Caco-2 (cell line): ENCODE data around the gene SH2D6. TPM values are rescaled to one million over a fixed set of nuclear protein-coding genes. Genes with fewer than 3 reads are reported as not detected.

Experiments used
- BruUV-seq: library from RNA; stranded (reverse); fragments of 400-500 nt; replicated peaks from 2 replicates; lab custom pipeline; 2021; lab: Mats Ljungman, UMichigan
- CTCF ChIA-PET: fragments of 300-600 bp; sonication (Branson Sonifier 250); formaldehyde crosslinking; loops from one replicate; lab custom pipeline; 2022; ENCODE audit warnings: antibody characterized with exemption; lab: Charles Lee
- POLR2A ChIA-PET: fragments of 300-600 bp; sonication (Branson Sonifier 250); formaldehyde crosslinking; loops from one replicate; lab custom pipeline; 2022; ENCODE audit warnings: antibody characterized with exemption; lab: Charles Lee
- DNase-seq, 2 experiments: peaks; one replicate each; pipeline versions ENCODE4 v3.0.0 to v3.0.0-alpha.2; 2020 to 2022
- H3K27me3 ChIP-seq: replicated peaks from 2 replicates; pipeline ENCODE4 v1.6.0; 2011; ENCODE audit warnings: low read length; ENCODE audit not compliant: control insufficient read depth, insufficient read depth
- H3K36me3 ChIP-seq: 2 replicates; pipeline ENCODE4 v1.5.1; 2011; ENCODE audit warnings: low read length; ENCODE audit not compliant: control insufficient read depth, insufficient read depth
- H3K4me1 ChIP-seq: fragments of 250-450 bp; sonication (Bioruptor Pico); 2 replicates; pipeline ENCODE4 v1.5.1; 2020; ENCODE audit warnings: mild to moderate bottlenecking
- H3K4me3 ChIP-seq: 2 replicates; pipeline ENCODE4 v1.5.1; 2011; ENCODE audit warnings: low read depth, mild to moderate bottlenecking, control low read depth, low read length
- H3K9me3 ChIP-seq: fragments of 250-450 bp; sonication (Bioruptor Pico); 2 replicates; pipeline ENCODE4 v1.5.1; 2020; ENCODE audit warnings: mild to moderate bottlenecking, moderate library complexity
- H3K27ac Mint-ChIP-seq: one replicate; pipeline ENCODE4 v1.8.0; 2022; ENCODE audit warnings: mixed read lengths; ENCODE audit not compliant: unreplicated experiment
- H3K27me3 Mint-ChIP-seq: one replicate; pipeline ENCODE4 v1.8.0; 2022; ENCODE audit warnings: mixed read lengths; ENCODE audit not compliant: insufficient read depth, unreplicated experiment
- H3K36me3 Mint-ChIP-seq: one replicate; pipeline ENCODE4 v1.8.0; 2022; ENCODE audit warnings: mild to moderate bottlenecking, mixed read lengths; ENCODE audit not compliant: insufficient read depth, unreplicated experiment
- H3K4me1 Mint-ChIP-seq: one replicate; pipeline ENCODE4 v1.8.0; 2022; ENCODE audit warnings: low read depth, mixed read lengths; ENCODE audit not compliant: unreplicated experiment
- H3K4me3 Mint-ChIP-seq: one replicate; pipeline ENCODE4 v1.8.0; 2022; ENCODE audit warnings: mild to moderate bottlenecking, moderate library complexity, mixed read lengths; ENCODE audit not compliant: unreplicated experiment
- H3K9me3 Mint-ChIP-seq: one replicate; pipeline ENCODE4 v1.8.0; 2022; ENCODE audit warnings: mixed read lengths; ENCODE audit not compliant: unreplicated experiment
- CTCF ChIP-seq, 2 experiments: fragments of 200-600 bp in 1 of 2; IDR thresholded peaks; 1 replicate in 1 of 2; 2 replicates in 1 of 2; pipeline versions ENCODE4 v1.5.1 to v1.8.0; 2011 to 2022; ENCODE audit warnings: antibody characterized with exemption in 1 of 2, control low read depth in 1 of 2, inconsistent platforms in 1 of 2, low read depth in 1 of 2, low read length in 1 of 2, mild to moderate bottlenecking in 1 of 2, moderate library complexity in 1 of 2; ENCODE audit not compliant: insufficient read depth in 1 of 2, severe bottlenecking in 1 of 2, unreplicated experiment in 1 of 2
- intact Hi-C: fragments of 100-400 bp; cut with micrococcal nuclease; formaldehyde crosslinking; loops from one replicate; pipeline ENCODE4 v1.10.0; 2022; ENCODE audit not compliant: unreplicated experiment
- total RNA-seq: library from RNA; stranded (reverse); gene quantifications from 2 replicates; pipeline ENCODE4 v1.2.3, GENCODE V29; 2022

The SH2D6 gene
- total RNA-seq, 1 experiment from 2014 or later: 0.88 TPM

- ChIA-PET CTCF (no interaction called here), POLR2A (no interaction called here)
- Histone ChIP-seq H3K27me3 (no peaks in the 10 kb centered on the region), H3K4me3 (no peak overlapping the region), H3K9me3 (no peaks in the 10 kb centered on the region), H3K36me3 (no peaks in the 10 kb centered on the region), H3K4me1 (no peaks in the 10 kb centered on the region)
- intact Hi-C loops: no loop called here
- H3K4me3 Mint-ChIP-seq: no peak overlapping the region
- no peaks in the 10 kb centered on the region for H3K9me3 Mint-ChIP-seq
- H3K27ac Mint-ChIP-seq: no peak overlapping the region
- no peaks in the 10 kb centered on the region for H3K36me3 Mint-ChIP-seq
- no peaks in the 10 kb centered on the region for H3K4me1 Mint-ChIP-seq
- no TSS peak for BruUV-seq
- TF ChIP-seq CTCF (IDR thresholded peaks at IDR 0.05; ENCODE audit: insufficient read depth in 1 of 2, low read depth in 1 of 2, low read length in 1 of 2, severe bottlenecking in 1 of 2, unreplicated experiment in 1 of 2): no peak
- DNase-seq: no peak
- H3K27me3 Mint-ChIP-seq: no peaks in the 10 kb centered on the region
These were observed 30.7 kb downstream of the SH2D6 start for GRCh38 chr2:85449214-85449588.

- POLR2A ChIA-PET: no interaction called here
- Mint-ChIP-seq H3K27me3 (no peaks in the 10 kb centered on the region), H3K4me1 (peaks cover 15% of the 10 kb centered on the region), H3K4me3 (no peak overlapping the region), H3K36me3 (no peaks in the 10 kb centered on the region), H3K9me3 (no peaks in the 10 kb centered on the region), H3K27ac (no peak overlapping the region)
- no peak for DNase-seq
- H3K27me3 ChIP-seq: no peaks in the 10 kb centered on the region
- TF ChIP-seq CTCF (IDR thresholded peaks at IDR 0.05; ENCODE audit: insufficient read depth in 1 of 2, low read depth in 1 of 2, low read length in 1 of 2, severe bottlenecking in 1 of 2, unreplicated experiment in 1 of 2): no peak
- intact Hi-C loops: no loop called here
- no peaks in the 10 kb centered on the region for H3K9me3 ChIP-seq
- H3K36me3 ChIP-seq: no peaks in the 10 kb centered on the region
- no peak overlapping the region for H3K4me3 ChIP-seq
- H3K4me1 ChIP-seq: peaks cover 10% of the 10 kb centered on the region
- CTCF ChIA-PET: no interaction called here
- BruUV-seq: no TSS peak
These were observed 33.7 kb downstream of the SH2D6 start for GRCh38 chr2:85452237-85452636.

DNA sequence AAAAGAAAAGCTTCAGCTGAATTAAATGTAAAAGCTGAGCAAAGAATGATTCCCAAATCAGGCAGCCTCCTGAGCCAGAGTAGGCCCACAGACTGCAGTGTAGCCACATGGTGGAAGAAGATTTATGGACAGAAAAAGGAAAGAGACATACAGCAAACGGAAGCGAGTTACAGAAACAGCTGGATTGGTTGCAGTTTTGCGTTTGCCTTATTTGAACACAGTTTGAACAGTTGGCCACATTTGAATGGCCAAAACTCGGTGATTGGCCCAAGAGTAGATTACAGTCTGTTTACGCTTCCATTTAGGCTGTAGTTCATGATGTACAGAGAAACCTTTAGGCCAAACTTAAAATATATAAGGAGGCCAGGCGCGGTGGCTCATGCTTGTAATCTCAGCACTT is 35.1 kb downstream of the SH2D6 start:
- DNase-seq: no peak
- no peak for TF ChIP-seq CTCF (IDR thresholded peaks at IDR 0.05; ENCODE audit: insufficient read depth in 1 of 2, low read depth in 1 of 2, low read length in 1 of 2, severe bottlenecking in 1 of 2, unreplicated experiment in 1 of 2)
- H3K4me1 ChIP-seq: peaks cover 10% of the 10 kb centered on the region
- ChIA-PET CTCF (no interaction called here), POLR2A (no interaction called here)
- no TSS peak for BruUV-seq
- Mint-ChIP-seq H3K4me1 (peaks cover 15% of the 10 kb centered on the region), H3K9me3 (no peaks in the 10 kb centered on the region), H3K36me3 (no peaks in the 10 kb centered on the region), H3K27me3 (no peaks in the 10 kb centered on the region), H3K4me3 (no peak overlapping the region), H3K27ac (no peak overlapping the region)
- no peaks in the 10 kb centered on the region for H3K27me3 ChIP-seq
- H3K4me3 ChIP-seq: no peak overlapping the region
- H3K9me3 ChIP-seq: no peaks in the 10 kb centered on the region
- H3K36me3 ChIP-seq: no peaks in the 10 kb centered on the region
- intact Hi-C loops: no loop called here
